HepG2 (cell line): ENCODE data around the gene AFF4. TPM values are rescaled to one million over a fixed set of nuclear protein-coding genes. Genes with fewer than 3 reads are reported as not detected.

ENCODE experiments used
- CCDC6 ChIP-seq: sonication (generic); formaldehyde crosslinking; IDR thresholded peaks from 2 replicates; pipeline ENCODE4 v1.8.1; 2022; ENCODE audit warnings: mild to moderate bottlenecking, missing genetic modification reagents, moderate library complexity
- FOXJ3 ChIP-seq: sonication (generic); formaldehyde crosslinking; IDR thresholded peaks from 2 replicates; pipeline ENCODE4 v1.4.0; 2020; ENCODE audit warnings: missing genetic modification reagents, mild to moderate bottlenecking, borderline replicate concordance
- NFYC ChIP-seq: IDR thresholded peaks from 2 replicates; pipeline ENCODE4 v1.6.1; 2016; ENCODE audit warnings: missing genetic modification reagents, missing compliant biosample characterization
- PAXIP1 ChIP-seq: sonication (generic); formaldehyde crosslinking; conservative IDR thresholded peaks from 2 replicates; pipeline ENCODE4 v1.4.0; 2020; ENCODE audit warnings: mild to moderate bottlenecking, missing genetic modification reagents, moderate library complexity
- STAT6 ChIP-seq: sonication (generic); formaldehyde crosslinking; IDR thresholded peaks from 2 replicates; pipeline ENCODE4 v1.4.0; 2020; ENCODE audit warnings: missing genetic modification reagents, mild to moderate bottlenecking, borderline replicate concordance
- ZNF414 ChIP-seq: sonication (generic); formaldehyde crosslinking; IDR thresholded peaks from 2 replicates; pipeline ENCODE4 v1.5.0; 2020; ENCODE audit warnings: missing genetic modification reagents
- ZNF431 ChIP-seq: sonication (generic); formaldehyde crosslinking; IDR thresholded peaks from 2 replicates; pipeline ENCODE4 v1.9.0; 2022; ENCODE audit warnings: missing genetic modification reagents, low read depth, mild to moderate bottlenecking, borderline replicate concordance
- polyA plus RNA-seq, 8 experiments: library from polyadenylated mRNA; depleted of rRNA in 3 of 8; stranded (reverse) in 7 of 8; unstranded in 1 of 8; fragments of >200 nt; fragmentation: Illumina TruSeq in 4 of 8; extraction: Trizol in 4 of 8; gene quantifications; 2 replicates each; pipeline versions ENCODE4 v1.2.1 to v1.2.3, GENCODE V29; 2011 to 2016; ENCODE audit warnings: low read depth in 4 of 8, missing spikeins in 1 of 8, mixed read lengths in 1 of 8; ENCODE audit not compliant: insufficient read depth in 1 of 8
- total RNA-seq, 5 experiments: library from RNA; depleted of rRNA; stranded (reverse); fragments of >200 nt; fragmentation: Illumina TruSeq; extraction: Trizol; gene quantifications; 2 replicates each; pipeline ENCODE4 v1.2.3, GENCODE V29; 2016; ENCODE audit warnings: low read depth in 1 of 5
- TF ChIP-seq, protein P1 (sequence below): sonication (generic); formaldehyde crosslinking; IDR thresholded peaks from 2 replicates; pipeline ENCODE4 v1.4.0; 2020; ENCODE audit warnings: mild to moderate bottlenecking, missing genetic modification reagents

AFF4 gene
- total and polyA plus RNA-seq, 2 of the 13 experiments (the other 11 are each of a cell fraction or from before 2014, with no cell fraction given), result 22.1 to 25.5 TPM

DNA sequence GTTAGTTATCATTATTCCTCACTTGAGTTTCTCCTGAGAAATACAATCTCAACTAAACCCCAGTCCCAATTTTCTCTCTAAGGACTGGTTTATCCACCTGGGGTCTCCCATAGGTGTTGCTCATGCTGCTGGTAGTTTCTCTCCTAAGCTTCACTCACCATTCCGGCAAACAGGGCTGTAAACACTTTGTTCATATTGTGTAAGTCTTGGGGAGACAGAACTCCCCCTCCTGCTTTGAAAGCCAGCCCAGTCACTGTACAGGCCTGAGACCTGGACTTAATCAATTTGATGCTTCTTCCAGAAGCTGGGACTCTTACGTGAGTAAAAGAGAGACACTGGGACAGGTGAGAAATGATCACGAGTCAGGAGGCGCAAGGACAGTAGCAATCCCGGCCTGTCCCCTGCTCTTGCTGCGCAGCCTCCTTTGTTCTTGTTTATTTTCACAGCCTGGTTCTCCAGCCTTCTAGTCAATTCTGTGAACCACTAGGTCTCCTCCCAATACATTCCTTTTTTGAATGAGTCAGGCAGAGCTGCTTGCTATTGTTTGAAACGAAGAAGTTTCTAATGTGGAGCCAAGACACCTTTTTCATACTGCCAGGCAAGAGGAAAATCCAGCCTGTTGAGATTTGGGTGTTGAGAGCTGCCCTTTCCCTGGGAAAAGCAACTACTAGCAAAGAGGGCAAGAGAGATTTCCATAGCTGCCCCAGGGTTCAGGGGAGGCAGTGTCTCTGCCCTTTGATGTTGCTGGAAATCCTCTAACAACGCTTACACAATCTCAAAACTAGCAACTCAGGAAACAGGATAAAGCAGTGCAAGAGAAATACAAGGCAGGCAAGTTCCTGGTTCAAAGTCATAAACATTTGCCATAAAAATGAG lies 123.8 kb downstream of the AFF4 start (continued):
- TF ChIP-seq PAXIP1 (peak; percentile 95), ZNF431 (0 out of 2 replicates have a peak, but pooled peaks have one; percentile 23), STAT6 (0 out of 2 replicates have a peak, but pooled peaks have one; percentile 64), ZNF414 (CRISPR knock-in tag) (0 out of 2 replicates have a peak, but pooled peaks have one; percentile 28), CCDC6 (CRISPR knock-in tag) (0 out of 2 replicates have a peak, but pooled peaks have one; percentile 60), NFYC (no peak), FOXJ3 (CRISPR knock-in tag) (peak; percentile 81; the same call in 1 of the 2 replicates)
- TF ChIP-seq, protein P1, sequence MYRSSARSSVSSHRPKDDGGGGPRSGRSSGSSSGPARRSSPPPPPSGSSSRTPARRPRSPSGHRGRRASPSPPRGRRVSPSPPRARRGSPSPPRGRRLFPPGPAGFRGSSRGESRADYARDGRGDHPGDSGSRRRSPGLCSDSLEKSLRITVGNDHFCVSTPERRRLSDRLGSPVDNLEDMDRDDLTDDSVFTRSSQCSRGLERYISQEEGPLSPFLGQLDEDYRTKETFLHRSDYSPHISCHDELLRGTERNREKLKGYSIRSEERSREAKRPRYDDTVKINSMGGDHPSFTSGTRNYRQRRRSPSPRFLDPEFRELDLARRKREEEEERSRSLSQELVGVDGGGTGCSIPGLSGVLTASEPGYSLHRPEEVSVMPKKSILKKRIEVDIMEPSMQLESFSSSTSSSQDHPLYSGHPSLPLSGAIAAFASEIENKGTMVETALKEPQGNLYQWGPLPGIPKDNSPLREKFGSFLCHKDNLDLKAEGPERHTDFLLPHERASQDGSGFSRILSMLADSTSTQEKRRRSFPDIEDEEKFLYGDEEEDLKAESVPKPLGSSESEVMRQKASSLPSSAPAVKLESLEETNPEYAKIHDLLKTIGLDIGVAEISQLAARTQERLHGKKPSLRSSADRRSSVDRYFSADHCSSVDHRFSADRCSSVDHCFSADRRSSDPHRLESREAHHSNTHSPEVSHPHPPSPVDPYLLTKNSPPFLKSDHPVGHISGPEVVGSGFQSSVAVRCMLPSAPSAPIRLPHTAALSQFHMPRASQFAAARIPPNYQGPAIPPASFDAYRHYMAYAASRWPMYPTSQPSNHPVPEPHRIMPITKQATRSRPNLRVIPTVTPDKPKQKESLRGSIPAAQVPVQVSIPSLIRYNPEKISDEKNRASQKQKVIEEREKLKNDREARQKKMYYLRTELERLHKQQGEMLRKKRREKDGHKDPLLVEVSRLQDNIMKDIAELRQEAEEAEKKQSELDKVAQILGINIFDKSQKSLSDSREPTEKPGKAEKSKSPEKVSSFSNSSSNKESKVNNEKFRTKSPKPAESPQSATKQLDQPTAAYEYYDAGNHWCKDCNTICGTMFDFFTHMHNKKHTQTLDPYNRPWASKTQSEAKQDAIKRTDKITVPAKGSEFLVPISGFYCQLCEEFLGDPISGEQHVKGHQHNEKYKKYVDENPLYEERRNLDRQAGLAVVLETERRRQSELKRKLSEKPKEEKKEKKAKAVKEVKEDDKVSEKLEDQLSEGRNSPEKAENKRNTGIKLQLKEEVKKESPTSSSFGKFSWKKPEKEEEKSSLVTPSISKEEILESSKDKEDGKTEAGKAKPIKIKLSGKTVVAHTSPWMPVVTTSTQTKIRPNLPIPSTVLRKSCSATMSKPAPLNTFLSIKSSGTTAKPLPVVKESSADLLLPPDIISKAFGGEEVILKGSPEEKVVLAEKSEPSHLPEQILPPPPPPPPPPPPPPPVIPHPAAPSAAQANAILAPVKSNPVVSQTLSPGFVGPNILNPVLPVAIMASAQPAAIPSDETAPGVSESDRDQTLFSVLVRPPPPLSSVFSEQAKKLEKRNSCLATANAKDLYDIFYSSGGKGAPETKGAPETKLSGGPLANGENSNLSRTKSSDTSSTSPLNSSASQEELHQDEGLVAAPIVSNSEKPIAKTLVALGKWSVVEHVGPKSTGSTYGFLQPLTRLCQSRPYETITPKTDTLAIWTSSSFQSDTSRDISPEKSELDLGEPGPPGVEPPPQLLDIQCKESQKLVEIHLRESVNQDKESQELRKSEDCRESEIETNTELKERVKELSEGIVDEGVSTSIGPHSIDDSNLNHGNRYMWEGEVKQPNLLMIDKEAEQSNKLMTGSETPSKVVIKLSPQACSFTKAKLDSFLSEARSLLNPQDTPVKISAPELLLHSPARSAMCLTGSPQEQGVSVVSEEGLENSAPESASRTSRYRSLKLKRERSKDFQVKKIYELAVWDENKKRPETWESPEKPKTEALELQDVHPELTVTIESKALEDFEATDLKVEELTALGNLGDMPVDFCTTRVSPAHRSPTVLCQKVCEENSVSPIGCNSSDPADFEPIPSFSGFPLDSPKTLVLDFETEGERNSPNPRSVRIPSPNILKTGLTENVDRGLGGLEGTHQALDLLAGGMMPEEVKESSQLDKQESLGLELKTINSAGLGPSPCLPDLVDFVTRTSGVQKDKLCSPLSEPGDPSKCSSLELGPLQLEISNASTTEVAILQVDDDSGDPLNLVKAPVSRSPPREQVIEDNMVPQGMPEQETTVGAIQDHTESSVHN (CRISPR knock-in tag), result 0 out of 2 replicates have a peak, but pooled peaks have one; percentile 57
